H1 (cell line): Measurements from ENCODE around the gene ATP6V1F. TPM values are rescaled to one million over a fixed set of nuclear protein-coding genes. Genes with fewer than 3 reads are reported as not detected.

Experiments used
- CTCF ChIA-PET: fragments of 300-600 bp; sonication (Branson Sonifier 250); formaldehyde crosslinking; loops from one replicate; lab custom pipeline; 2021; ENCODE audit not compliant: partially characterized antibody; lab: Charles Lee
- POLR2A ChIA-PET: fragments of 300-600 bp; sonication (Branson Sonifier 250); formaldehyde crosslinking; loops from one replicate; lab custom pipeline; 2021; ENCODE audit warnings: inconsistent platforms; ENCODE audit not compliant: partially characterized antibody; lab: Charles Lee
- DNase-seq, 2 experiments: peaks; one replicate each; pipeline versions ENCODE4 v3.0.0 to v3.0.0-alpha.2; 2010 to 2022; ENCODE audit warnings: low spot score in 2 of 2, low read depth in 1 of 2, mixed read lengths in 1 of 2
- FAIRE-seq: peaks from 2 replicates; lab custom pipeline; 2011; peaks lifted over from hg19 to GRCh38; lab: Jason Lieb, UNC
- H2AFZ ChIP-seq: 2 replicates; pipeline ENCODE4 v1.8.1; 2012; ENCODE audit warnings: low read length, inconsistent platforms
- H2AK5ac ChIP-seq: 2 replicates; pipeline ENCODE4 v1.6.1; 2013; ENCODE audit warnings: low read depth, low read length
- H2BK120ac ChIP-seq: replicated peaks from 2 replicates; pipeline ENCODE3; 2013; ENCODE audit warnings: low read depth, low read length, inconsistent platforms
- H2BK12ac ChIP-seq: 2 replicates; pipeline ENCODE4 v1.6.1; 2013; ENCODE audit warnings: low read depth, low read length
- H2BK15ac ChIP-seq: 2 replicates; pipeline ENCODE4 v1.6.1; 2013; ENCODE audit warnings: low read length
- H2BK20ac ChIP-seq: 2 replicates; pipeline ENCODE4 v1.6.1; 2013; ENCODE audit warnings: low read length
- H2BK5ac ChIP-seq: 2 replicates; pipeline ENCODE4 v1.6.1; 2013; ENCODE audit warnings: low read depth, low read length
- H3K14ac ChIP-seq: 2 replicates; pipeline ENCODE4 v1.6.1; 2013; ENCODE audit warnings: inconsistent platforms; ENCODE audit not compliant: insufficient read length
- H3K18ac ChIP-seq: 2 replicates; pipeline ENCODE4 v1.6.1; 2013; ENCODE audit warnings: low read length; ENCODE audit errors: extremely low read depth
- H3K23ac ChIP-seq: 2 replicates; pipeline ENCODE4 v1.6.1; 2013; ENCODE audit warnings: inconsistent platforms; ENCODE audit not compliant: insufficient read length
- H3K23me2 ChIP-seq: 2 replicates; pipeline ENCODE4 v1.6.1; 2013; ENCODE audit warnings: low read depth, low read length
- H3K27ac ChIP-seq: 2 replicates; pipeline ENCODE4 v1.6.1; 2011; ENCODE audit warnings: low read depth, low read length, inconsistent platforms
- H3K27me3 ChIP-seq, 4 experiments: replicated peaks in 1 of 4; 1 replicate in 1 of 4; 2 replicates in 3 of 4; pipeline versions ENCODE4 v1.6.1 to v1.8.1; 2011 to 2013; ENCODE audit warnings: low read length in 3 of 4, mild to moderate bottlenecking in 3 of 4, inconsistent platforms in 2 of 4, mixed read lengths in 2 of 4, moderate library complexity in 1 of 4; ENCODE audit not compliant: control insufficient read depth in 3 of 4, insufficient read depth in 3 of 4; ENCODE audit errors: extremely low read depth in 1 of 4
- H3K36me3 ChIP-seq, 4 experiments: 2 replicates each; pipeline versions ENCODE4 v1.6.1 to v1.8.1; 2011 to 2013; ENCODE audit warnings: mild to moderate bottlenecking in 4 of 4, low read length in 3 of 4, moderate library complexity in 2 of 4, control low read depth in 1 of 4, inconsistent platforms in 1 of 4; ENCODE audit not compliant: insufficient read depth in 4 of 4, control insufficient read depth in 2 of 4
- H3K4ac ChIP-seq: replicated peaks from 2 replicates; pipeline ENCODE3; 2013; ENCODE audit warnings: low read length, low read depth, mixed read lengths, inconsistent platforms; ENCODE audit not compliant: insufficient read length
- H3K4me1 ChIP-seq, 4 experiments: replicated peaks in 1 of 4; 1 replicate in 1 of 4; 2 replicates in 3 of 4; pipeline versions ENCODE4 v1.6.1 to v1.8.1; 2011 to 2013; ENCODE audit warnings: low read length in 3 of 4, inconsistent platforms in 2 of 4, mixed read lengths in 1 of 4; ENCODE audit not compliant: insufficient read depth in 4 of 4, control insufficient read depth in 3 of 4
- H3K4me2 ChIP-seq, 2 experiments: 2 replicates each; pipeline versions ENCODE4 v1.6.1 to v1.8.1; 2011 to 2013; ENCODE audit warnings: low read depth in 2 of 2, low read length in 2 of 2, control low read depth in 1 of 2, inconsistent platforms in 1 of 2, mild to moderate bottlenecking in 1 of 2; ENCODE audit not compliant: insufficient read depth in 1 of 2
- H3K4me3 ChIP-seq, 4 experiments: fragments of 200-600, 300-600 bp in 1 of 4; sonication (generic), shearing (Covaris generic), sonication (Bioruptor Twin) in 1 of 4; 2 replicates each; pipeline versions ENCODE4 v1.5.1 to v1.8.1; 2011 to 2016; ENCODE audit warnings: low read length in 4 of 4, low read depth in 3 of 4, control low read depth in 2 of 4, inconsistent platforms in 2 of 4, mild to moderate bottlenecking in 2 of 4, mixed read lengths in 1 of 4, moderate library complexity in 1 of 4; ENCODE audit not compliant: insufficient read depth in 2 of 4; ENCODE audit errors: extremely low read depth in 1 of 4
- H3K56ac ChIP-seq: replicated peaks from 2 replicates; pipeline ENCODE3; 2013; ENCODE audit warnings: low read depth, mild to moderate bottlenecking, mixed read lengths, low read length, inconsistent platforms; ENCODE audit not compliant: insufficient read length
- H3K79me1 ChIP-seq: 2 replicates; pipeline ENCODE4 v1.6.1; 2013; ENCODE audit warnings: low read depth, low read length, control low read depth
- H3K79me2 ChIP-seq, 2 experiments: 2 replicates each; pipeline versions ENCODE4 v1.6.1 to v1.8.1; 2012 to 2013; ENCODE audit warnings: low read length in 2 of 2, mild to moderate bottlenecking in 2 of 2, inconsistent platforms in 1 of 2; ENCODE audit not compliant: insufficient read depth in 2 of 2, control insufficient read depth in 1 of 2
- H3K9ac ChIP-seq, 4 experiments: replicated peaks in 1 of 4; 1 replicate in 1 of 4; 2 replicates in 3 of 4; pipeline versions ENCODE4 v1.6.1 to v1.8.1; 2011 to 2013; ENCODE audit warnings: low read depth in 3 of 4, low read length in 3 of 4, control low read depth in 2 of 4, mild to moderate bottlenecking in 2 of 4, moderate library complexity in 2 of 4, inconsistent platforms in 1 of 4; ENCODE audit errors: extremely low read depth in 1 of 4
- H3K9me3 ChIP-seq, 2 experiments: 2 replicates each; pipeline versions ENCODE4 v1.6.1 to v1.8.1; 2012 to 2013; ENCODE audit warnings: mild to moderate bottlenecking in 2 of 2, moderate library complexity in 2 of 2, control low read depth in 1 of 2, inconsistent platforms in 1 of 2, low read depth in 1 of 2, low read length in 1 of 2, mixed read lengths in 1 of 2; ENCODE audit not compliant: insufficient read depth in 2 of 2
- H4K20me1 ChIP-seq, 2 experiments: replicated peaks in 1 of 2; 2 replicates each; pipeline versions ENCODE3 to v1.8.1; 2011 to 2013; ENCODE audit warnings: inconsistent platforms in 2 of 2, low read length in 2 of 2, mild to moderate bottlenecking in 1 of 2; ENCODE audit not compliant: insufficient read depth in 2 of 2, control insufficient read depth in 1 of 2
- H4K5ac ChIP-seq: 2 replicates; pipeline ENCODE4 v1.6.1; 2013; ENCODE audit warnings: low read length, low read depth, mixed read lengths, inconsistent platforms; ENCODE audit not compliant: insufficient read length
- H4K8ac ChIP-seq: 2 replicates; pipeline ENCODE4 v1.8.0; 2013; ENCODE audit warnings: mild to moderate bottlenecking, moderate library complexity, low read length, inconsistent platforms; ENCODE audit not compliant: insufficient read depth; ENCODE audit errors: extremely low read depth
- H4K91ac ChIP-seq: replicated peaks from 2 replicates; pipeline ENCODE3; 2013; ENCODE audit warnings: low read length, mixed read lengths, inconsistent platforms; ENCODE audit not compliant: insufficient read length
- BACH1 ChIP-seq: IDR thresholded peaks from 2 replicates; pipeline ENCODE4 v1.6.1; 2012; ENCODE audit warnings: low read length, improper control_type of control experiment
- CHD1 ChIP-seq: IDR thresholded peaks from 2 replicates; pipeline ENCODE4 v1.6.1; 2012; ENCODE audit warnings: low read depth, low read length, improper control_type of control experiment
- CHD2 ChIP-seq: IDR thresholded peaks from 2 replicates; pipeline ENCODE4 v1.6.1; 2012; ENCODE audit warnings: low read length, improper control_type of control experiment
- EP300 ChIP-seq, 2 experiments: IDR thresholded peaks; 1 replicate in 1 of 2; 2 replicates in 1 of 2; pipeline ENCODE4 v1.6.1; 2011 to 2012; ENCODE audit warnings: low read depth in 2 of 2, low read length in 2 of 2, mild to moderate bottlenecking in 2 of 2, borderline replicate concordance in 1 of 2, inconsistent platforms in 1 of 2, moderate library complexity in 1 of 2
- HDAC6 ChIP-seq: IDR thresholded peaks from one replicate; pipeline ENCODE4 v1.7.1; 2012; ENCODE audit warnings: low read depth, mild to moderate bottlenecking, inconsistent platforms, low read length, moderate library complexity
- MAFK ChIP-seq: IDR thresholded peaks from 2 replicates; pipeline ENCODE4 v1.6.1; 2012; ENCODE audit warnings: low read depth, mild to moderate bottlenecking, improper control_type of control experiment, low read length
- RFX5 ChIP-seq: IDR thresholded peaks from 2 replicates; pipeline ENCODE4 v1.6.1; 2011; ENCODE audit warnings: low read depth, low read length, improper control_type of control experiment, borderline replicate concordance
- RXRA ChIP-seq: IDR thresholded peaks from 2 replicates; pipeline ENCODE4 v1.6.1; 2011; ENCODE audit warnings: low read depth, mild to moderate bottlenecking, low read length, moderate library complexity; ENCODE audit not compliant: insufficient read depth
- SAP30 ChIP-seq: fragments of 300-600 bp; sonication (generic); IDR thresholded peaks from 2 replicates; pipeline ENCODE4 v1.7.1; 2012; ENCODE audit warnings: low read length, moderate library complexity, mild to moderate bottlenecking, inconsistent platforms; ENCODE audit not compliant: insufficient read depth, insufficient replicate concordance
- TAF1 ChIP-seq: IDR thresholded peaks from 2 replicates; pipeline ENCODE4 v1.6.1; 2011; ENCODE audit warnings: mild to moderate bottlenecking, low read depth, low read length
- WGBS, 2 experiments: shearing (Covaris generic) in 1 of 2; methylation state at CpG; one replicate each; pipeline versions ENCODE4 v1.1.6 to v1.1.7; 2013 to 2015; ENCODE audit warnings: low lambda C conversion rate in 2 of 2, mixed read lengths in 2 of 2, inconsistent platforms in 1 of 2, low coverage in 1 of 2, missing lambda C conversion rate in 1 of 2; ENCODE audit not compliant: insufficient replicate concordance in 2 of 2, insufficient coverage in 1 of 2, insufficient read length in 1 of 2; ENCODE audit errors: extremely low coverage in 1 of 2, missing lambda C conversion rate in 1 of 2; 5-methylcytosine and 5-hydroxymethylcytosine counted together
- polyA plus RNA-seq, 7 experiments: library from polyadenylated mRNA; depleted of rRNA in 3 of 7; stranded (reverse) in 5 of 7; unstranded in 2 of 7; fragments of >200 nt in 5 of 7; fragments of 200-250 nt in 2 of 7; gene quantifications; 1 replicate in 5 of 7; 2 replicates in 1 of 7; 4 replicates in 1 of 7; pipeline versions ENCODE4 v1.2.1 to v1.2.3, GENCODE V29; 2011 to 2013; ENCODE audit warnings: missing spikeins in 2 of 7, mixed read lengths in 2 of 7
- total RNA-seq: library from RNA; stranded (reverse); fragmentation: NEBNext Ultra II Directional; extraction: Animal tissue kit (Norgen Biotek cat#: 25700); gene quantifications from 2 replicates; pipeline ENCODE4 v1.2.1, GENCODE V29; 2021
- TF ChIP-seq, protein P1 (sequence below): IDR thresholded peaks from 2 replicates; pipeline ENCODE4 v1.6.1; 2011; ENCODE audit warnings: low read length, improper control_type of control experiment
- TF ChIP-seq, protein P2 (sequence below): IDR thresholded peaks from 2 replicates; pipeline ENCODE4 v1.6.1; 2012; ENCODE audit warnings: inconsistent platforms

The ATP6V1F gene
- total and polyA plus RNA-seq, 2 of the 8 experiments (the other 6 are each of a cell fraction or from before 2014, with no cell fraction given) = 104 to 318 TPM

DNA sequence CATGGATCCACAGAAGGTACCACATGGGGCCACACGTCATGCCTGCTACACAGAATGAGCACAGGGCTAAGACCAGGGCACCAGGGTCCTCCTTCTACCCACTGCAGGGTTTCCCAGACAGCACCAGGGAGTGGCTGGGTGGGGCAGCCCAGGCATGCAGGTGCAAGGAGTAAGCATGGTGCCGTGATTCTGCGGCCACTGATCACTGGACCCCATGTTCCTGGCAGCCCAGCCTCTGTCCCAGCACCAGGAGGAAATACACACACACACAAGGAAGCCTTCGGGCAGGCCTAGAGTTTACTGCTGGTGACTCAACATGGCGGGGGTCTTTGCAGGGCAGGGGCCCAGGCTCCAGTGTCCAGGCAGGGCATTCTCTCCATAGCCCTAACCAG lies 13.9 kb downstream of the ATP6V1F start:
- Histone ChIP-seq H3K79me1 (no peaks in the 10 kb centered on the region; the same call in 1 of the 2 replicates), H3K79me2 (no peaks in the 10 kb centered on the region), H2AFZ (no peak overlapping the region), H2AK5ac (no peak overlapping the region), H4K8ac (no peak overlapping the region), H4K5ac (no peak overlapping the region), H3K36me3 (no peaks in the 10 kb centered on the region), H3K23ac (no peak overlapping the region), H3K23me2 (peaks cover 2% of the 10 kb centered on the region; the same call in 1 of the 2 replicates), H3K27ac (no peak overlapping the region), H3K14ac (no peak overlapping the region), H3K4me2 (no peak overlapping the region), H3K4me1 (peaks cover 0 to 7% (median 5%) of the 10 kb centered on the region in 4 experiments; a peak in 3 of 7 replicates), H3K4ac (no peak overlapping the region), H2BK5ac (0 out of 2 replicates have a peak overlapping the region, but pooled peaks have one; percentile 8), H4K91ac (no peak overlapping the region), H3K4me3 (no peak overlapping the region), H2BK12ac (no peak overlapping the region), H3K56ac (no peak overlapping the region), H2BK15ac (no peak overlapping the region), H3K18ac (no peak overlapping the region), H3K27me3 (peaks cover 0 to 5% (median 2%) of the 10 kb centered on the region in 4 experiments; a peak in 2 of 7 replicates), H3K9ac (no peak overlapping the region), H2BK120ac (no peak overlapping the region), H4K20me1 (no peaks in the 10 kb centered on the region), H2BK20ac (no peak overlapping the region), H3K9me3 (no peaks in the 10 kb centered on the region)
- POLR2A ChIA-PET = no interaction called here
- 88% methylated on average over 5 of the region's 5 CpGs; no CpG with 5 or more reads in 1 of the 2 experiments for WGBS, 2 experiments
- DNase-seq (no peak), FAIRE-seq (no peak)
- CTCF ChIA-PET = interaction anchor here (2.5 to 7.2 kb wide), 2 partner anchors 9 to 14 kb away, joined by 12 to 68 read pairs; partner anchors contain the start of gene ATP6V1F
- TF ChIP-seq TAF1 = no peak
- no peak for TF ChIP-seq RXRA
- TF ChIP-seq CHD2 = no peak
- TF ChIP-seq, protein P1, sequence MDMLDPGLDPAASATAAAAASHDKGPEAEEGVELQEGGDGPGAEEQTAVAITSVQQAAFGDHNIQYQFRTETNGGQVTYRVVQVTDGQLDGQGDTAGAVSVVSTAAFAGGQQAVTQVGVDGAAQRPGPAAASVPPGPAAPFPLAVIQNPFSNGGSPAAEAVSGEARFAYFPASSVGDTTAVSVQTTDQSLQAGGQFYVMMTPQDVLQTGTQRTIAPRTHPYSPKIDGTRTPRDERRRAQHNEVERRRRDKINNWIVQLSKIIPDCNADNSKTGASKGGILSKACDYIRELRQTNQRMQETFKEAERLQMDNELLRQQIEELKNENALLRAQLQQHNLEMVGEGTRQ = no peak
- no peak for TF ChIP-seq EP300 (IDR thresholded peaks at IDR 0.05; ENCODE audit: borderline replicate concordance in 1 of 2, low read depth in 2 of 2, low read length in 2 of 2)
- TF ChIP-seq, protein P2, sequence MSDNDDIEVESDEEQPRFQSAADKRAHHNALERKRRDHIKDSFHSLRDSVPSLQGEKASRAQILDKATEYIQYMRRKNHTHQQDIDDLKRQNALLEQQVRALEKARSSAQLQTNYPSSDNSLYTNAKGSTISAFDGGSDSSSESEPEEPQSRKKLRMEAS = no peak
- TF ChIP-seq MAFK = no peak
- TF ChIP-seq RFX5 = no peak
- no peak for TF ChIP-seq BACH1
- no peak for TF ChIP-seq CHD1
- TF ChIP-seq SAP30 = no peak
- TF ChIP-seq HDAC6 = no peak
